ENCODE data around the gene EXOSC7. TPM values are rescaled to one million over a fixed set of nuclear protein-coding genes. Genes with fewer than 3 reads are reported as not detected.
A peak's percentile ranks its signal among the peaks of the same experiment; 100 is the strongest.

Gene EXOSC7
- total and polyA plus RNA-seq, 9 of the 15 experiments (the other 6 are each of a cell fraction or from before 2014, with no cell fraction given) = 88.5 to 237 (median 112) TPM

GRCh38 chr3:45054196-45054857 lies 78.3 kb downstream of the EXOSC7 start (continued):
- TF ChIP-seq ZNF551 (CRISPR knock-in tag; IDR thresholded peaks at IDR 0.05) (peak; percentile 74; the same call in 1 of the 2 replicates), HSF4 (CRISPR knock-in tag; IDR thresholded peaks at IDR 0.05; ENCODE audit: borderline replicate concordance) (peak; percentile 91), SMARCC2 (IDR thresholded peaks at IDR 0.05; ENCODE audit: low read depth) (no peak), SAFB (IDR thresholded peaks at IDR 0.05; ENCODE audit: borderline replicate concordance, low read depth, low read length) (no peak), ZNF79 (CRISPR knock-in tag; IDR thresholded peaks at IDR 0.05; ENCODE audit: low read depth) (peak; percentile 94), SNIP1 (IDR thresholded peaks at IDR 0.05; ENCODE audit: low read depth) (no peak), ZNF384 (IDR thresholded peaks at IDR 0.05; ENCODE audit: low read depth, low read length) (no peak), RBM25 (IDR thresholded peaks at IDR 0.05; ENCODE audit: low read depth, low read length, severe bottlenecking) (no peak), NFE2 (IDR thresholded peaks at IDR 0.05; ENCODE audit: low read depth) (no peak), CEBPG (CRISPR knock-in tag; IDR thresholded peaks at IDR 0.05) (no peak), CEBPG (tag; conservative IDR thresholded peaks at IDR 0.05 in 1 of 2, IDR thresholded peaks at IDR 0.05 in 1 of 2) (peak in 1 of 2 experiments; percentile 41; a peak in 2 of 4 replicates), NEUROD1 (IDR thresholded peaks at IDR 0.05; ENCODE audit: borderline replicate concordance, low read depth, low read length, partially characterized antibody) (no peak), HMG20B (CRISPR knock-in tag; IDR thresholded peaks at IDR 0.05) (no peak), SP2 (IDR thresholded peaks at IDR 0.05; ENCODE audit: extremely low read depth, low read depth, low read length, poor library complexity, severe bottlenecking) (no peak), ZNF282 (CRISPR knock-in tag; IDR thresholded peaks at IDR 0.05) (no peak), RAD21 (CRISPR knock-in tag; conservative IDR thresholded peaks at IDR 0.05 in 1 of 2, IDR thresholded peaks at IDR 0.05 in 1 of 2) (no peak), ZNF449 (CRISPR knock-in tag; IDR thresholded peaks at IDR 0.05) (peak; percentile 95), FOSL1 (tag; conservative IDR thresholded peaks at IDR 0.05) (no peak; the same call in 1 of the 2 replicates), CREM (IDR thresholded peaks at IDR 0.05; ENCODE audit: low read depth) (no peak)
- TF ChIP-seq, protein P1, sequence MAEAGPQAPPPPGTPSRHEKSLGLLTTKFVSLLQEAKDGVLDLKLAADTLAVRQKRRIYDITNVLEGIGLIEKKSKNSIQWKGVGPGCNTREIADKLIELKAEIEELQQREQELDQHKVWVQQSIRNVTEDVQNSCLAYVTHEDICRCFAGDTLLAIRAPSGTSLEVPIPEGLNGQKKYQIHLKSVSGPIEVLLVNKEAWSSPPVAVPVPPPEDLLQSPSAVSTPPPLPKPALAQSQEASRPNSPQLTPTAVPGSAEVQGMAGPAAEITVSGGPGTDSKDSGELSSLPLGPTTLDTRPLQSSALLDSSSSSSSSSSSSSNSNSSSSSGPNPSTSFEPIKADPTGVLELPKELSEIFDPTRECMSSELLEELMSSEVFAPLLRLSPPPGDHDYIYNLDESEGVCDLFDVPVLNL (CRISPR knock-in tag; IDR thresholded peaks at IDR 0.05; ENCODE audit: low read depth) = no peak
- TF ChIP-seq, protein P2, sequence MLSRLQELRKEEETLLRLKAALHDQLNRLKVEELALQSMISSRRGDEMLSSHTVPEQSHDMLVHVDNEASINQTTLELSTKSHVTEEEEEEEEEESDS (CRISPR knock-in tag; IDR thresholded peaks at IDR 0.05) = 0 out of 2 replicates have a peak, but pooled peaks have one; percentile 13
- TF ChIP-seq, protein P3, sequence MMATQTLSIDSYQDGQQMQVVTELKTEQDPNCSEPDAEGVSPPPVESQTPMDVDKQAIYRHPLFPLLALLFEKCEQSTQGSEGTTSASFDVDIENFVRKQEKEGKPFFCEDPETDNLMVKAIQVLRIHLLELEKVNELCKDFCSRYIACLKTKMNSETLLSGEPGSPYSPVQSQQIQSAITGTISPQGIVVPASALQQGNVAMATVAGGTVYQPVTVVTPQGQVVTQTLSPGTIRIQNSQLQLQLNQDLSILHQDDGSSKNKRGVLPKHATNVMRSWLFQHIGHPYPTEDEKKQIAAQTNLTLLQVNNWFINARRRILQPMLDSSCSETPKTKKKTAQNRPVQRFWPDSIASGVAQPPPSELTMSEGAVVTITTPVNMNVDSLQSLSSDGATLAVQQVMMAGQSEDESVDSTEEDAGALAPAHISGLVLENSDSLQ (IDR thresholded peaks at IDR 0.05) = no peak
- TF ChIP-seq, protein P4, sequence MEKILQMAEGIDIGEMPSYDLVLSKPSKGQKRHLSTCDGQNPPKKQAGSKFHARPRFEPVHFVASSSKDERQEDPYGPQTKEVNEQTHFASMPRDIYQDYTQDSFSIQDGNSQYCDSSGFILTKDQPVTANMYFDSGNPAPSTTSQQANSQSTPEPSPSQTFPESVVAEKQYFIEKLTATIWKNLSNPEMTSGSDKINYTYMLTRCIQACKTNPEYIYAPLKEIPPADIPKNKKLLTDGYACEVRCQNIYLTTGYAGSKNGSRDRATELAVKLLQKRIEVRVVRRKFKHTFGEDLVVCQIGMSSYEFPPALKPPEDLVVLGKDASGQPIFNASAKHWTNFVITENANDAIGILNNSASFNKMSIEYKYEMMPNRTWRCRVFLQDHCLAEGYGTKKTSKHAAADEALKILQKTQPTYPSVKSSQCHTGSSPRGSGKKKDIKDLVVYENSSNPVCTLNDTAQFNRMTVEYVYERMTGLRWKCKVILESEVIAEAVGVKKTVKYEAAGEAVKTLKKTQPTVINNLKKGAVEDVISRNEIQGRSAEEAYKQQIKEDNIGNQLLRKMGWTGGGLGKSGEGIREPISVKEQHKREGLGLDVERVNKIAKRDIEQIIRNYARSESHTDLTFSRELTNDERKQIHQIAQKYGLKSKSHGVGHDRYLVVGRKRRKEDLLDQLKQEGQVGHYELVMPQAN (IDR thresholded peaks at IDR 0.05; ENCODE audit: borderline replicate concordance) = no peak

All from K562 (cell line).